HAP-1 (cell line): Measurements from ENCODE around the gene OR2T33.
"Not testable (repeated sequence)": the region's sequence is repeated elsewhere in the genome, so short reads cannot be mapped to it uniquely, and the experiment has no call there.

ENCODE experiments used
- DNase-seq, 2 experiments: peaks; one replicate each; pipeline ENCODE4 v3.0.0-alpha.2; 2016 to 2020; ENCODE audit warnings: low spot score in 2 of 2
- H3K27me3 ChIP-seq: fragments of 250-450 bp; sonication (Bioruptor Pico); 2 replicates; pipeline ENCODE4 v1.5.1; 2020; ENCODE audit warnings: low read depth, mild to moderate bottlenecking, moderate library complexity
- H3K36me3 ChIP-seq: fragments of 250-450 bp; sonication (Bioruptor Pico); replicated peaks from 2 replicates; pipeline ENCODE4 v1.5.1; 2020; ENCODE audit warnings: mild to moderate bottlenecking
- H3K4me1 ChIP-seq: fragments of 250-450 bp; sonication (Bioruptor Pico); 2 replicates; pipeline ENCODE4 v1.5.1; 2020; ENCODE audit warnings: mild to moderate bottlenecking
- H3K4me3 ChIP-seq: fragments of 250-450 bp; sonication (Bioruptor Pico); 2 replicates; pipeline ENCODE4 v1.5.1; 2020; ENCODE audit warnings: mild to moderate bottlenecking, moderate library complexity
- H3K9me3 ChIP-seq: fragments of 250-450 bp; sonication (Bioruptor Pico); 2 replicates; pipeline ENCODE4 v1.5.1; 2020; ENCODE audit warnings: mild to moderate bottlenecking, moderate library complexity
- in situ Hi-C: fragments of 300-500 bp; cut with MboI; formaldehyde crosslinking; loops from 3 replicates; pipeline ENCODE4 v1.14.3; 2020; ENCODE audit warnings: low sequenced_read_pairs, inconsistent platforms, mixed read lengths

OR2T33 gene, protein sequence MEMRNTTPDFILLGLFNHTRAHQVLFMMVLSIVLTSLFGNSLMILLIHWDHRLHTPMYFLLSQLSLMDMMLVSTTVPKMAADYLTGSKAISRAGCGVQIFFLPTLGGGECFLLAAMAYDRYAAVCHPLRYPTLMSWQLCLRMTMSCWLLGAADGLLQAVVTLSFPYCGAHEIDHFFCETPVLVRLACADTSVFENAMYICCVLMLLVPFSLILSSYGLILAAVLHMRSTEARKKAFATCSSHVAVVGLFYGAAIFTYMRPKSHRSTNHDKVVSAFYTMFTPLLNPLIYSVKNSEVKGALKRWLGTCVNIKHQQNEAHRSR

DNA sequence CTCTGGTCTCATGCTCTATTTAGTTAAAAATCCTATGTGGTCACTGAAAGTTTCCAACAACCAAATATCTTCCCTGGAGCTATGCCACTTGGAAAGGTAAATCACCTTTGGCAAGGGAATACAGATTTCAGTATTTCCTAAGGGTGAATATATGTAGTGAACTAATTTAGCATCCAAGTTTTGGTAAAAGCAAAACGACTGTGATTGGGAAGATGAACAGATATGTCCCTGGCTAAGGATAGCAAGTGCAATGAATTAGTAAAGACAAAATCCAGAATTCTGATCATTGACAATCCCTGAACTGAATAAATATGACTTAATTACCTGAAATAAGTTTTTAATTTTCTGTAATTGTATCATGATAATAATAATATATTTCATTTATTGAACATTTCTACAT is at the start of gene OR2T33:
OR2T33 (minus strand) TSS at position 101 of the 400 bp plus-strand sequence. CDS start 4,162 bp downstream, outside the sequence.
- H3K4me3 ChIP-seq = no peak within 1 kb of the TSS
- H3K4me1 ChIP-seq = no peaks in the 10 kb centered on the region
- no peaks in the 10 kb centered on the region for H3K27me3 ChIP-seq
- DNase-seq = no peak
- in situ Hi-C loops = no loop called here
- H3K36me3 ChIP-seq = no peaks in the 10 kb centered on the region
- no peaks in the 10 kb centered on the region for H3K9me3 ChIP-seq

DNA sequence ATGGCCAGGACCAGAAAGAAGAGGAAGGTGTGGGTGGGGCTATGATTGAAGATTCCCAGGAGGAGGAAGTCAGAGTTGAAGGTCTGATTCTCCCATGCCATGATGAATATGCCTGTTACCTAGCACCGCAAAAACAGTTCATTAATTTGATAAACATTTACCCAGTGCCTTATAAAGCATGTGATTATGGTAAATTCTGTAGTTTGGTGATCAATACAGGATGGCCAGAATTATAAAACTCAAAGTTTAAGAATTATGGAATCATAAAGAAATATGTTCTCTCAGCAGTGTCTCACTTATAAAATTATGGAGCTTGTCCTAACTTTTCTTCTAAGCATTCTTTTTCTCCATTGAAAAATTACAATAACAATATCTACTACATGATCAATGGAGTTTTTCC is 46.7 kb upstream of the OR2T33 start, which contains the start of gene OR2M7:
OR2M7 (minus strand) TSS at position 101 of the 400 bp plus-strand sequence; CDS start at position 101, 0 bp downstream.
- H3K27me3 ChIP-seq = no peaks in the 10 kb centered on the region
- in situ Hi-C loops = no loop called here
- no peaks in the 10 kb centered on the region for H3K36me3 ChIP-seq
- no peaks in the 10 kb centered on the region for H3K9me3 ChIP-seq
- H3K4me1 ChIP-seq = no peaks in the 10 kb centered on the region
- DNase-seq = no peak
- no peak within 1 kb of the TSS for H3K4me3 ChIP-seq

DNA sequence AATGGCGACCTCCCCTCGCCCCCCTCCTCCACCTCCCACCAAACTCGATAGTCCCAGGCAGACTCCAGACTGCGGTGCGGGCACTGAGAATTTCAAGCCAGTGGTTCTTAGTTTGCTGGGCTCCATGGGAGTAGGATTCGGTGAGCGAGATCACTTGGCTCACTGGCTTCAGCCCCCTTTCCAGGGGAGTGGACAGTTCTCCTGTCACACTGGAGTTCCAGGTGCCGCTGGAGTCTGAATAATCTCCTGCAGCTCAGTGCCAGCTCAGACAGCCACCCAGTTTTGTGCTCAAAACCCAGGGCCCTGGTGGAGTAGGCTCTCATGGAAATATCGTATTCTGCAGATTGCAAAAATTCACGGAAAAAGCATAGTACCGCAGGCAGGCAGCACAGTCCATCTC is 39.0 kb upstream of the OR2T33 start:
- Histone ChIP-seq H3K36me3 (no peaks in the 10 kb centered on the region), H3K27me3 (no peaks in the 10 kb centered on the region), H3K9me3 (no peaks in the 10 kb centered on the region; the same call in 1 of the 2 replicates), H3K4me1 (no peaks in the 10 kb centered on the region), H3K4me3 (no peak overlapping the region)
- DNase-seq = no peak
- in situ Hi-C loops = no loop called here

DNA sequence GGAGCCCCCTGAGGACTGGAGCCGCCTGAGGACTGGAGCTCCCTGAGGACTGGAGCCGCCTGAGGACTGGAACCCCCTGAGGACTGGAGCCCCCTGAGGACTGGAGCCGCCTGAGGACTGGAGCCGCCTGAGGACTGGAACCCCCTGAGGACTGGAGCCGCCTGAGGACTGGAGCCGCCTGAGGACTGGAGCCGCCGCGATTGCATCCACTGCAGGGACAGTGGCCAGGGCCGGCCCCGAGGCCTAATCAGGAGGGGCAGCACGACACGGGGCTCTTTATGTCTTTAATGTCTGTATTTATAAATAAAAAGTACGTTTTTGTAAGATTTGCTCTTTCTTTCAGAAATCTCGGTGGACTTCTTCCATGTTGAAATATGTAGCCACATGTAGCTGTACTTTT is 29.0 kb upstream of the OR2T33 start:
- H3K36me3 ChIP-seq, H3K9me3 ChIP-seq, H3K4me3 ChIP-seq, in situ Hi-C loops, H3K4me1 ChIP-seq, H3K27me3 ChIP-seq, DNase-seq: not testable (repeated sequence)

DNA sequence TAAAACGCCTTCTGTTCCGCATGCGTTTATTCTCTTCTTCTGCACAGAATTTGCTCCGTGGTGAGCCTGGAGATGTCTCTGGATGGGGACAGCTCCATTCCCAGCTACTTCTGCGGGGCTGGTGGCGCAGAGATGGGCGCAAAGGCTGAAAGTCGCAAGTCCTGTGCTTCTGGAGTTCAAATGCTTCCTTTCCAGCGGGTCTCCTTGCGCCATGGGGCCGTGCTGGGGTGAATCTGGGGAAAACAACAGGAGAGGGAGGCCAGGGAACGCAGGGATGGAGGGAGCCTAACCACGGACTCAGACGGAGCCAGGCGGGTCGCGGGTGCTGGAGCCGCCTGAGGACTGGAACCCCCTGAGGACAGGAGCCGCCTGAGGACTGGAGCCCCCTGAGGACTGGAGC is 28.3 kb upstream of the OR2T33 start:
- Histone ChIP-seq H3K4me3 (no peak overlapping the region), H3K36me3 (no peaks in the 10 kb centered on the region), H3K4me1 (no peaks in the 10 kb centered on the region), H3K27me3 (no peaks in the 10 kb centered on the region), H3K9me3 (no peaks in the 10 kb centered on the region)
- no peak for DNase-seq
- in situ Hi-C loops = no loop called here

DNA sequence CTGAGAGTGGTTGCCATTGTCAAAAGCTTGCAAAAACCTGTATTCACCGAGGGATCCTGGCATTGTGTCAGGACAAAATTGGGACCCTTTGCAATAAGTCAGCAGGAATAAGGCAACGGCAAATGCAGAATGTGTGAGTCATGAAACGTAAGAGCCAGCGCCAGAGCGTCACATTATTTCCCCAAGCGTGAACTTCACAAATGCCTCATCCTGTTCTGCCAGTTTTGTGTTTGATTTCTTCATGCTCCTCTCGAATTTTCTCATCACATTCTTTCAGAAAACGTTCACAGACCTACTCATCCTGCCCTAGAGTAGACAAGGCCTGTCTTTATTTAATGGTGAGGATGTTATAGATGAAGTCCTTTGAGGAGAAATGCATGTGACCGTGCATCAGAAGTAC is 27.9 kb upstream of the OR2T33 start:
- in situ Hi-C loops, DNase-seq, H3K9me3 ChIP-seq, H3K27me3 ChIP-seq, H3K4me1 ChIP-seq, H3K4me3 ChIP-seq, H3K36me3 ChIP-seq: not testable (repeated sequence)

DNA sequence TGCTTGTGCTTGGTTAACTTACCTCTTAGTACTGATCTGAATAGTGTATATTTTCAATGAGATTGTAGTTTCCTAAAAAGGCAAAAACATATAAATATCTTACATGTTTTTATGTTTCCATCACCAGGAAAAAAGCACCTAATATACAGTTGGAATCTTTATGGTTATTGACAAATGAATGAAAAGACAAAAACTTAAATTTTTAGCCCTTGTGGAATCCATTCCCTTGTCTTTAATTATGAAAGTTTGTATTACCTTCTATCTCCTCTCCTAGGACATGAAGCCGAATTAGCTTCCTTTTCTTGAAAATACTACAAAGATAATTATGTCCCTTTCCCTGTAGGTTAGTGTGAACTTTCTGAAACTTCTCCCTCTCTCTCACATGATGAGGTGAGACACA is 25.5 kb upstream of the OR2T33 start, which contains the start of gene OR2T12:
OR2T12 (minus strand) TSS at position 101 of the 400 bp plus-strand sequence. CDS start 7,846 bp downstream, outside the sequence.
- Histone ChIP-seq H3K36me3 (no peaks in the 10 kb centered on the region), H3K9me3 (no peaks in the 10 kb centered on the region), H3K4me3 (no peak within 1 kb of the TSS), H3K4me1 (no peaks in the 10 kb centered on the region), H3K27me3 (no peaks in the 10 kb centered on the region)
- no peak for DNase-seq
- in situ Hi-C loops = no loop called here

DNA sequence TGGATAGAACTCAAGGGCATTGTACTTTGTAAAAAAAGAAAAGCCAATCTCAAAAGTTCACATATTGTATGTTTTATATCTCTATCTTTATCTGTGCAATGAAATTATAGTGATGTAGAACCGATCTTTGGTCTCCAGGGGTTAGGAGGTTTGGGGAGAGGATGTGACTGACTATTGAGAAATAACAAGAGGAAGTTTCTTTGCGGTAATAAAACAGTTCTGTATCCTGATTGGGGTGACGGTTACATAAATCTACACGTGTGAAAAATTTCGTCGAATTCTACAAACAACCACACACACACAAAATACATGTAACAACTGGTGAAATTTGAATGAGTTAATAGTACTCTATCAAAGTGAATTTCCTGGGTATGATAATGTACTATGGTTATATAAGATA is 10.6 kb upstream of the OR2T33 start:
- H3K9me3 ChIP-seq = no peaks in the 10 kb centered on the region
- no peak for DNase-seq
- in situ Hi-C loops = no loop called here
- H3K4me3 ChIP-seq = no peak overlapping the region
- no peaks in the 10 kb centered on the region for H3K27me3 ChIP-seq
- H3K36me3 ChIP-seq = no peaks in the 10 kb centered on the region
- no peaks in the 10 kb centered on the region for H3K4me1 ChIP-seq

DNA sequence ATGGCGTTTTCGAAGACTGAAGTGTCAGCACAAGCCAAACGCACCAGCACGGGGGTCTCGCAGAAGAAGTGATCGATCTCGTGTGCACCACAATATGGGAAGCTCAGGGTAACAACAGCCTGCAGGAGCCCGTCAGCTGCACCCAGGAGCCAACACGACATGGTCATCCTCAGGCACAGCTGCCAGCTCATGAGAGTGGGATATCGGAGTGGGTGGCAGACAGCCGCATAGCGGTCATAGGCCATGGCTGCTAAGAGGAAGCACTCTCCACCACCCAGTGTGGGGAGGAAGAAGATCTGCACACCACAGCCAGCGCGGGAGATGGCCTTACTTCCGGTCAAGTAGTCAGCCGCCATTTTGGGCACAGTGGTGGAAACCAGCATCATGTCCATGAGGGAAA is 4.6 kb downstream of the OR2T33 start:
- not testable (repeated sequence) for H3K4me1 ChIP-seq

DNA sequence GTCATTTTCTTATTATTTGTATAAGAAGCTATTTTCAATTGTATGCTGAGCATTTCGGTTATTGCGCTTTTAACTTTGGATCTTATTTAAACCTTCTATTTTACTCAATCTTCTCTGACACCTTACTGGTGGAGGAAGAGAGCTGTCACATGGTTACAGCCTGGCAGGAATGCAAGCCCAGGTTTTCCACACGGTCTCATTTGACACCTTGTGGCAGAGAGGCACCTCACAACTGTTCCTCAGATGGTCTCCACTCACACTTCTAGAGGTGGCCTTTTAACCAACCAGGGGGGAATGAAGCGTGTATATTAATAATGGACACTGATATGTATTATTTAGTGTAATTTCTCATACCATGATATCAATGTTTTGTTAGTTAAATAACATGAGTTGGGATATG is 9.6 kb downstream of the OR2T33 start:
- Histone ChIP-seq H3K4me3 (no peak overlapping the region), H3K9me3 (no peaks in the 10 kb centered on the region), H3K4me1 (no peaks in the 10 kb centered on the region), H3K27me3 (no peaks in the 10 kb centered on the region), H3K36me3 (no peaks in the 10 kb centered on the region)
- DNase-seq = no peak
- in situ Hi-C loops = no loop called here

More for the DNA sequence above, 4.6 kb downstream of the OR2T33 start:
- H3K27me3 ChIP-seq, H3K4me3 ChIP-seq, H3K36me3 ChIP-seq, in situ Hi-C loops, H3K9me3 ChIP-seq, DNase-seq: not testable (repeated sequence)

DNA sequence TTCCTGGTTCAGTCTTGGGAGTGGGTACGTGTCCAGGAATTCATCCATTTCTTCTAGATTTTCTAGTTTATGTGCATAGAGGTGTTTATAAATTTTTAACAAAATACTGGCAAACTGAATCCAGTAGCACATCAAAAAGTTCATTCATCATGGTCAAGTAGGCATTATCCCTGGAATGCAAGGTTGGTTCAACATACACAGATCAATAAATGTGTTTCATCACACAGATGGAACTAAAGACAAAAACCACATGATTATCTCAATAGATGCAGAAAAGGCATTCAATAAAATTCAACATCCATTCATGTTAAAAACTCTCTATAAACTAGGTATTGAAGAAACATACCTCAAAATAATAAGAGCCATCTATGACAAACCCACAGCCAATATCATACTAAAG is 18.5 kb downstream of the OR2T33 start:
- H3K4me1 ChIP-seq, H3K36me3 ChIP-seq, DNase-seq, H3K27me3 ChIP-seq, H3K9me3 ChIP-seq, in situ Hi-C loops, H3K4me3 ChIP-seq: not testable (repeated sequence)

DNA sequence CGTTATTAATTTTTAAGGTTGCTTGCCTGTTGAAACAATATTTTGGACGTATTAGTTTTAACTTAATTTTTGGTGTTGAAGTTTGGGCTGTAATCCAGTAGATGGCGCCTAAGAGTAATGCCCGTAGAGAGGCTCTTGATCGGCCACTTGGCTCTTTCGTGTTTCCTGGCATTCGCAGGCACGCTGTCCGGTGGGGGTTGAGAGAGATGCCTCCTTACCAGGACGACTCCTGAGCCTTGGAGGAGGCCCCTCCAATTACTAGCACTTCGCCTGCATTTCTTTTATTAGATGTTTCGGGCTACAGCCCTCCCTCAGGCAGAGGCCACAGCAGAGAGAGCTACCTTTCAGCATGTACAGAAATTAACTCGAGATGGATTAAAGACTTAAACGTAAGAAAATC is 34.6 kb downstream of the OR2T33 start:
- peak; percentile 35 to 53 for DNase-seq

DNA sequence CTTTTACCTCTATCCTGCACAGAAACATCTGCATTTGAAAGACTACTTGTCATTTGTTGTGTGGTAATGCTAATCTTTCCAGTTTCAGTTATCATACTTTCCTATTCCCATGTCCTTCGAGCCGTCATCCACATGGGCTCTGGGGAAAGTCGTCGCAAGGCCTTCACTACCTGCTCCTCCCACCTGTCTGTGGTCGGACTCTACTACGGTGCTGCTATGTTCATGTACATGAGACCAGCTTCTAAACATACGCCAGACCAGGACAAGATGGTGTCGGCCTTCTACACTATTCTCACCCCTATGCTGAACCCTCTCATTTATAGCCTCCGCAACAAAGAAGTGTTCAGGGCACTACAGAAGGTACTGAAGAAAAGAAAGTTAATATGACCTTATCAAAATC is 38.3 kb downstream of the OR2T33 start:
- in situ Hi-C loops = no loop called here
- DNase-seq = no peak
- H3K27me3 ChIP-seq = no peaks in the 10 kb centered on the region
- H3K4me1 ChIP-seq = no peaks in the 10 kb centered on the region
- H3K36me3 ChIP-seq = no peaks in the 10 kb centered on the region
- no peak overlapping the region for H3K4me3 ChIP-seq
- H3K9me3 ChIP-seq = no peaks in the 10 kb centered on the region

More for the DNA sequence above, 34.6 kb downstream of the OR2T33 start:
- Histone ChIP-seq H3K9me3 (no peaks in the 10 kb centered on the region), H3K27me3 (no peaks in the 10 kb centered on the region), H3K4me1 (no peaks in the 10 kb centered on the region), H3K4me3 (no peak overlapping the region), H3K36me3 (no peaks in the 10 kb centered on the region)
- in situ Hi-C loops = no loop called here

DNA sequence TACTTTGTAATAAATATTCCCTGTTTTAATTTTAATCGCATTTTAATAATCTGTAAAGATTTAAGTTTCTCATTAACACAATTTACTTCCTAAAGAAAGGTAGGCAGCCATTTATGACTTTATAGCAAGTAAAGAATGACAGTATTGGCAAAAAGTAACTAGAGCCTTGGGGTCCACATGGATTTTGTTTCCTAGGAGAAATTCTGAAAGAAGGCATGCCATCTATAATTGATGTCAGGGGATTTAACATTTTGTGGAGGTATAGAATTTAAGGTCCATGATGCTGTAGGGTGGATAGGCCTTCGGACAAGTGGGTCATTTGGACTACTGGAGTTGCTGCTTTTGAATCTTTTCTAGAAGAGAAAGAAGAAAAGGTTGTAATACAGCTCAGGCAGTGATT is 46.7 kb downstream of the OR2T33 start, which contains the start of gene OR2M4:
OR2M4 (plus strand) TSS at position 301 of the 400 bp plus-strand sequence. CDS start 7,512 bp downstream, outside the sequence.
- no peaks in the 10 kb centered on the region for H3K27me3 ChIP-seq
- H3K4me1 ChIP-seq = no peaks in the 10 kb centered on the region
- H3K36me3 ChIP-seq = no peaks in the 10 kb centered on the region
- DNase-seq = no peak
- in situ Hi-C loops = no loop called here
- H3K4me3 ChIP-seq = no peak within 1 kb of the TSS
- no peaks in the 10 kb centered on the region for H3K9me3 ChIP-seq
